Left hindlimb (tissue), 1 donor: ENCODE results near the gene PLD4.
"Not testable (repeated sequence)": the region's sequence is repeated elsewhere in the genome, so short reads cannot be mapped to it uniquely, and the experiment has no call there.

ENCODE experiments used
- DNase-seq: peaks from one replicate; pipeline ENCODE4 v3.0.0-alpha.2; 2018

Gene PLD4

GRCh38 chr14:104900639-104901512 is 23.8 kb upstream of the PLD4 start:
- no peak for DNase-seq

DNA sequence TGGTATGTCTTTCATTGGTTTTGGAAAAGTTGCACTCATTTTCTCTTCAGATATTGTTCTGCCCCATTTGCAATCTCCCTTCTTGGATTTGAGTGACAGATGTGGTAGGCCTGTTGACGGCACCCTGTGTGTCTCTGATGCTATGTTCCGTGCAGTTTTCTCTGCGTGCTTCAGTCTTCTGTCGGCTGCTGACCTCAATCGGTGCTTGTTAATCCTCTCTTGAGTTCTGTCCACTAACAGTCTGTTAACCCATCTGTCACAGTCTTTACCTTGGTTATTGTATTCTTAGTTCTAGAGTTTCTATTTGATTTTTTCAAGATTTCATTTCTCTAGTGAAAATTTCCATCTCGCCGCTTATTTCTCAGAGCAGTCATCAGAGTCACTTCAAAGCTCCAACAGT is 20.7 kb upstream of the PLD4 start:
- DNase-seq, result no peak

DNA sequence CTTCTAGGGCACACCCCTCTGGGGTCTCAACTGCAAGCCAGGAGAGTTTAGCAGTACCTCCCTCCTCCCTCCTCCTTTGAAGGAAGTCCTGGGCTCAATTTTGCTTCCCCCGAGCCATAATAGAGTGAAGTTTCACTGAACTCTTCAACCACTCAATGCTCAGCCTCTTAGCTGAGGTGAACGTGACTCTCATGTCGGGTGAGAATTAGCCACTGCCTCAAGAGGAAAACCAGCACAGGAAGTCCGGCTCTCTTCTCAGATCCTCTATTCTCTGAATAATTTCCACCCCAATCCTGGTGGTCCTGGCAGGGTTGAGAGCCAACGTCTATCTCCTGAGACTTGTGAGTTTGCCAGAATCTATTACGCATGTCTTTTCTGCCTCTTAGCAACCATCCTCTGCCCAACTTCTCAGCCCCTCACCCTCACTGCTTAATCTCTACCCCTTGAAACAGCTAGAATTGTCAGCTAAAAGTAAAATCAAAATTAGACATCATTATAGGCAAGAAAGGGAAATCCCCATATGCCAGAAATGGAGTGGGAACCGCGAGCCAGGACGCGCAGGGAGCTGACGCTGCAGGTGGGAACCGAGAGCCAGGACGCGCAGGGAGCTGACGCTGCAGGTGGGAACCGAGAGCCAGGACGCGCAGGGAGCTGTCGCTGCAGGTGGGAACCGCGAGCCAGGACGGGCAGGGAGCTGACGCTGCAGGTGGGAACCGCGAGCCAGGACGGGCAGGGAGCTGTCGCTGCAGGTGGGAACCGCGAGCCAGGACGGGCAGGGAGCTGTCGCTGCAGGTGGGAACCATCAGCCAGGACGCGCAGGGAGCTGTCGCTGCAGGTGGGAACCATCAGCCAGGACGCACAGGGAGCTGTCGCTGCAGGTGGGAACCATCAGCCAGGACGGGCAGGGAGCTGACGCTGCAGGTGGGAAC is 19.8 kb upstream of the PLD4 start:
- not testable (repeated sequence) for DNase-seq

- not testable (repeated sequence) for DNase-seq
Observed at GRCh38 chr14:104905579-104905933, 19.1 kb upstream of the PLD4 start.

DNA sequence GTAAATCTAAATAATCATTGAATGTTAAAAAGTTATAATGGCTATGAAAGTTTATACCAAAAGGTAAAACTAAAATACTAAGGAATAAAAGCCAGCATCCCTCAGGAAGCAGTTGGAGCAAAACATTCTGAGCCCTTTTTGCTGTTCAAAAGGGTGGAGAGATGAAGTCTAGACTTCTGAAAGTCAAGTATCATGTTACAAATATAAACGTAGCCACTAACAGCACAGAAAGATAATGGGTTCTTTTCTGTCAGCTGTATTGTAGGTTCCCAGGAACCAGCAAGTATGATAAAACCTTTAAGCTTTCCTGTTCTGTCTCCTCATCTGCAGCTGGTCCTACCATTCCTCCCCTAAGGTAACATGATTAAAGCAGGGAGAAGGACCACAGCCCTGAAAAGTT is 16.4 kb upstream of the PLD4 start:
- no peak for DNase-seq

DNA sequence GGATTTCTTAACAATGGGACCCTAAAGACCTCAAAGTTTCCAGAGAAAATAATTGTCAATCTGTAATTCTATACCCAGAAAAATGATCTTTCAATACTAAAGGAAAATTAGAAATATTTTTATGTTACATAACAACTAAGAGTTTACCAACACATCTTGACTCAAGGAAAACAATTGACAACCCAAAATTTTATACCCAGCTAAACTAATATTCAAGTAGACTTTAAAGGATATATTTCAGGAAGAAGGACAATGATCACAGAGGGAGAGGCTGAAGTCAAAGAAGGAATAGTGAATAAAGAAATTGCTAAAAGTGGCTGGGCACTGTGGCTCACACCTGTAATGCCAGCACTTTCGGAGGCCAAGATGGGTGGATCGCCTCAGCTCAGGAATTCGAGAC is 12.6 kb upstream of the PLD4 start:
- DNase-seq, result no peak

- no peak for DNase-seq
Observed at GRCh38 chr14:104913435-104913834, 11.2 kb upstream of the PLD4 start.

DNA sequence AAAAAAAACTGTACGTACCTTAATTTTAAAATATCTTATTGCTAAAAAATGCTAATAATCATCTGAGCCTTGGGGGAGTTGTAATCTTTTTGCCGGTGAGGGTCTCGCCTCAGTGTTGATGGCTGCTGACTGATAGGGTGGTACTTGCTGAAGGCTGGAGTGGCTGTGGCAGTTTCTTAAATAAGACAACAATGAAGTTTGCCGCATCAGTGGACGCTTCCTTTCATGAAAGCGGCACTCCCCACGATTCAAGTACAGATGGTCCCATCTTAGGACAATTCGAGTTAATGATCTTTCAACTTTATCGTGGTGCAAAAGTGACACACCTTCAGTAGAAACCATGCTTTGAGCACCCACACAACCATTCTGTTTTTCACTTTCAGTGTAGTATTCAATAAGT is 7.6 kb upstream of the PLD4 start:
- DNase-seq, result no peak

DNA sequence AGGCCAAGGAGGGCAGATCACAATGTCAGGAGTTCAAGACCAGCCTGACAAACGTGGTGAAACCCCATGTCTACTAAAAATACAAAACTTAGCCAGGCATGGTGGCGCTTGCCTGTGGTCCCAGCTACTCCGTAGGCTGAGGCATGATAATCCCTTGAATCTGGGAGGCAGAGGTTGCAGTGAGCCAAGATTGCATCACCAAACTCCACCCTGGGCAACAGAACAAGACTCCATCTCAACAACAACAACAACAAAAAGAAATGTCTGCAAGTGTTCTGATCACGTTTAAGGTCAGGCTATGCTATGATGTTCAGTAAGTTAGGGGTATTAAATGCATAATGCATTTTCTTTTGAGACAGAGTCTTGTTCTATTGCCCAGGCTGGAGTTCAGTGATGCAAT is 6.7 kb upstream of the PLD4 start:
- no peak for DNase-seq

- DNase-seq, result not testable (repeated sequence)
Observed at GRCh38 chr14:104919152-104919992, 5.3 kb upstream of the PLD4 start.

DNA sequence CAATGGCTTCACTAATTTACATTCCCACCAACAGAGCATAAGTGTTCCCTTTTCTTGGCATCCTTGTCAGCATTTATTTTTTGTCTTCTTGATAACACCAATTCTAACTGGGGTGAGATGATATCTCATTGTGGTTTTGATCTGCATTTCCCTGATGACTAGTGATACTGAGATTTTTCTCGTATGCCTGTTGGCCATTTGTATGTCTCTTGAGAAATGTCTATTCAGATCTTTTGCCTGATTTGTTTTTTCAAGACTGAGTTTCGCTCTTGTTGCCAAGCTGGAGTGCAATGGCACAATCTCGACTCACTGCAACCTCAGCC is 4.7 kb upstream of the PLD4 start:
- no peak for DNase-seq

GRCh38 chr14:104923640-104924420 is 849 bp upstream of the PLD4 start:
- no peak for DNase-seq

DNA sequence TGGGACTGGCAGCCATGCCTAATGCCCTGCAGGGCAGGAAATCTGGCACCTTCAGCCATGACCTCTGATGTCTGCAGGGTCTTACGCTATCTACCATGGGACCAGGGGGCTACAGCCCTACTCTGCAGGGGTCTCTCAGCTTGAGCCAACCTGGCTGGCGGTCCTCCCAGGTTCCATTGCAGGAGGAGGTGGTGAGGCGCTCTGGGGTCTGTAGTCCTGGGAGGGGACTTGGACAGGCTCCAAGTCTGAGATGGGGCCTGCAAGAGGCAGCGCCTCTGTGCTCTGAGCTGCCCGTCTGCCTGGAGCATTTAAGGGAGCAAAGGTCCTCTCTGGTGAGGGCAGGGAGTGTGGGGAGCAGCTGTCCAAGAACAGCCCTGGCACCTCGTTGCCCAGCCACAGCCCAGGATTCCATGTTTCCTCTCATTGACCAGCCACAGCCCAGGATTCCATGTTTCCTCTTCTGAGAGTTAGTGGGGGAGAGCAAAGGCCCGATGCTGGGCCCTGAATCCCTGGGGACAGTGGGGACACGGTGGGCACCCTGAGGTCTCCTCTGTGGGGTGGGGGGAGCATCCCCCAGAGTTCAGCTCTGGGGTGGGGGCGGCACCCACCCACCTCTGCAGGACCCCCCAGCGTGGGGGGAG is 655 bp downstream of the PLD4 start:
- DNase-seq, result no peak

DNA sequence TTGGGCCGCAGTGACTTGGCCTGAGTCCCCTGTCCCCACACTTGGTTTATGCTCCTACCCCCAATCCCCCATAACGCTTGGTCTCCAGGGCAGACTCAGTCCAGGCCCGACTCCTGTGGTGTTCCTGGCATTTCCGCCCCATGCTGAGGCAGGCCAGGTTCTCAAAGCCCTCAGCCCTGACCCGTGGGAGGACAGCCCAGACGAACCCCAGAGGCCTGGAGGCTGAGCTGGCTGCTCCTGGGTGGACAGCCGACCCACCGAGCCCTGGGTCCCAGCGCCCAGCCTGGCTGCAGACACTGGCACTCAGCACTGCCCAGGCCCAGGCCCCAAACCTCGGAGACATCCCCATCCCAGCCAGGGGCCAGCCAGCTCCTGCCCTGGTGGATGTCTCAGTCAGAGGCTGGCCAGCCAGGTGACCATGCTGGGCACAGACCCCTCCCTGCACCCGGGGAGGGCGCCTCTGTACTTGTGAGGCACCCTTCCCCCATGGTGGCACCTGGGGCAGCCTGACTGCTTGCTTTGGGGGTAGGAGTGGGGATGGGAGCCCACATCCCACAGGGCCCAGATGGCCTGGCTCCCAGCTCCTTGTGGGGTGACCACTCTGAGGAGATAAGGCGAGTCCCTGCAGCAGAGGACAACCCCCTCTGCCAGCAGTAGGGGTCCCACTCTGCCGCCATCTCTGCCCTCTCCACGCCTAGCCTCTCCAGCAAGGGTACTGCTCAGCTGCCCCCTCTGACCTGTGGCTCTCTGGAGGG is 1.4 kb downstream of the PLD4 start:
- no peak for DNase-seq

GRCh38 chr14:104926619-104927431 is 2.1 kb downstream of the PLD4 start:
- DNase-seq, result no peak

- DNase-seq, result no peak
Observed at GRCh38 chr14:104927432-104927816, 2.7 kb downstream of the PLD4 start.

- DNase-seq, result no peak
Observed at GRCh38 chr14:104927901-104928300, 3.2 kb downstream of the PLD4 start.

DNA sequence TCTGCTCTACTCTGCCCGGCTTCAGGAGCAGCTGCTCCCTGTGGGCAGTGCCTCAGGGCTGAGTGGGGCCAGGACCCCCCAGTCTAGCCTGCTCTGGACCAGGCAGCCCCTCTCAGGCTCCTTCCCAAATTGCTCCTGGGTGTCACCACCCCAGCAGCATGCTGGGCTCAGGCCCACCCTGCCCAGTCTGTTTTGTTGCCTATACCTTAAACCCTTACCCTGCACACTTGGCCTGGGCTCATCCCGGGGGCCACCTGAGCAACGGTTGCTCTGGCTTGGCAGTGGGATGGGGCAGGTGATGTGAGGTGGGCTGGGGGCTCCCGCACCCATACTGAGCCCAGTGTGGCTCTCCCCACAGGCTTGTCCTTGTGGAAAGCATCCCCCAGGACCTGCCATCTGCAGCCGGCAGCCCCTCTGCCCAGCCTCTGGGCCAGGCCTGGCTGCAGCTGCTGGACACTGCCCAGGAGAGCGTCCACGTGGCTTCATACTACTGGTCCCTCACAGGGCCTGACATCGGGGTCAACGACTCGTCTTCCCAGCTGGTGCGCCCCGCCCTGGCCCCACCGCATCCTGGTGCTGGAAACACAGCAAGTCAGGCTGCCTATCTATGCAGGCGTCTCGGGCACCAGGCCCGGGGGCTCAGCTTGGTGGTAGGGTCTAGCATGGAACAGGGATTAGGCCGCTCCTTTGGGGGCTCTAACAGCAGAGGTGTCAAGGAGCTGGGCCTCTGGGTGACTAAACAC is 3.9 kb downstream of the PLD4 start:
- no peak for DNase-seq
